ENCODE data around the gene PMEPA1.

Gene PMEPA1

GRCh38 chr20:57656821-57657534 is 52.8 kb downstream of the PMEPA1 start:
- H3K27me3 ChIP-seq (ENCODE audit: control insufficient read depth, low read length), result no peaks in the 10 kb centered on the region
- no peaks in the 10 kb centered on the region for H3K9me2 ChIP-seq (replicated peaks; ENCODE audit: control insufficient read depth, low read length)
- peaks cover 34% of the 10 kb centered on the region for H3K4me1 ChIP-seq (ENCODE audit: control insufficient read depth, low read length)
- H3K79me2 ChIP-seq (ENCODE audit: control insufficient read depth, low read length), result no peaks in the 10 kb centered on the region
- TF ChIP-seq EZH2phosphoT487 (IDR thresholded peaks at IDR 0.05; ENCODE audit: borderline replicate concordance, low read length) (no peak), CTCF (IDR thresholded peaks at IDR 0.05; ENCODE audit: low read depth, low read length, poor library complexity, severe bottlenecking) (no peak)
- no peaks in the 10 kb centered on the region for H3K9me3 ChIP-seq (ENCODE audit: control insufficient read depth, insufficient read depth, low read length)
- H3K4me2 ChIP-seq (ENCODE audit: low read length), result peak overlapping the region; percentile 61
- H3K27ac ChIP-seq (ENCODE audit: low read depth, low read length), result no peak overlapping the region
- no peaks in the 10 kb centered on the region for H3F3A ChIP-seq (ENCODE audit: control insufficient read depth, insufficient read depth)
- H3K4me3 ChIP-seq (ENCODE audit: low read length), result peak overlapping the region; percentile 36; the same call in 1 of the 2 replicates
- H4K20me1 ChIP-seq (ENCODE audit: control insufficient read depth, insufficient read depth, low read depth, low read length), result no peaks in the 10 kb centered on the region
- H3K36me3 ChIP-seq (ENCODE audit: control insufficient read depth, low read length), result peaks cover 14% of the 10 kb centered on the region

- no peak overlapping the region for H3K4me3 ChIP-seq (ENCODE audit: low read length)
- H3K27ac ChIP-seq (ENCODE audit: low read depth, low read length), result no peak overlapping the region
- no peaks in the 10 kb centered on the region for H3K9me2 ChIP-seq (replicated peaks; ENCODE audit: control insufficient read depth, low read length)
- peaks cover 34% of the 10 kb centered on the region for H3K4me1 ChIP-seq (ENCODE audit: control insufficient read depth, low read length)
- H3K79me2 ChIP-seq (ENCODE audit: control insufficient read depth, low read length), result no peaks in the 10 kb centered on the region
- H4K20me1 ChIP-seq (ENCODE audit: control insufficient read depth, insufficient read depth, low read depth, low read length), result no peaks in the 10 kb centered on the region
- H3K27me3 ChIP-seq (ENCODE audit: control insufficient read depth, low read length), result no peaks in the 10 kb centered on the region
- peaks cover 14% of the 10 kb centered on the region for H3K36me3 ChIP-seq (ENCODE audit: control insufficient read depth, low read length)
- TF ChIP-seq CTCF (IDR thresholded peaks at IDR 0.05; ENCODE audit: low read depth, low read length, poor library complexity, severe bottlenecking), result no peak
- no peak for TF ChIP-seq EZH2phosphoT487 (IDR thresholded peaks at IDR 0.05; ENCODE audit: borderline replicate concordance, low read length)
- H3K9me3 ChIP-seq (ENCODE audit: control insufficient read depth, insufficient read depth, low read length), result no peaks in the 10 kb centered on the region
- no peak overlapping the region for H3K4me2 ChIP-seq (ENCODE audit: low read length)
- no peaks in the 10 kb centered on the region for H3F3A ChIP-seq (ENCODE audit: control insufficient read depth, insufficient read depth)
These were observed 53.5 kb downstream of the PMEPA1 start for GRCh38 chr20:57656252-57656820.

- H3K27ac ChIP-seq (ENCODE audit: low read depth, low read length), result no peak overlapping the region
- no peaks in the 10 kb centered on the region for H4K20me1 ChIP-seq (ENCODE audit: control insufficient read depth, insufficient read depth, low read depth, low read length)
- H3K79me2 ChIP-seq (ENCODE audit: control insufficient read depth, low read length), result no peaks in the 10 kb centered on the region
- H3K4me2 ChIP-seq (ENCODE audit: low read length), result no peak overlapping the region
- no peaks in the 10 kb centered on the region for H3K27me3 ChIP-seq (ENCODE audit: control insufficient read depth, low read length)
- no peaks in the 10 kb centered on the region for H3F3A ChIP-seq (ENCODE audit: control insufficient read depth, insufficient read depth)
- TF ChIP-seq EZH2phosphoT487 (IDR thresholded peaks at IDR 0.05; ENCODE audit: borderline replicate concordance, low read length) (no peak), CTCF (IDR thresholded peaks at IDR 0.05; ENCODE audit: low read depth, low read length, poor library complexity, severe bottlenecking) (no peak)
- H3K36me3 ChIP-seq (ENCODE audit: control insufficient read depth, low read length), result peaks cover 14% of the 10 kb centered on the region
- no peak overlapping the region for H3K4me3 ChIP-seq (ENCODE audit: low read length)
- H3K4me1 ChIP-seq (ENCODE audit: control insufficient read depth, low read length), result peaks cover 34% of the 10 kb centered on the region
- no peaks in the 10 kb centered on the region for H3K9me2 ChIP-seq (replicated peaks; ENCODE audit: control insufficient read depth, low read length)
- no peaks in the 10 kb centered on the region for H3K9me3 ChIP-seq (ENCODE audit: control insufficient read depth, insufficient read depth, low read length)
These were observed 54.0 kb downstream of the PMEPA1 start for GRCh38 chr20:57655809-57656155.
